Suppressor macrophage treated with lipopolysaccharide for 1 hour (primary cell): ENCODE results near the gene COPE.
"Not testable (repeated sequence)": the region's sequence is repeated elsewhere in the genome, so short reads cannot be mapped to it uniquely, and the experiment has no call there.

Source experiments
- DNase-seq, 3 donors: peaks; one replicate each; pipeline ENCODE4 v3.0.0-alpha.2; 2020 to 2022

The COPE gene

GRCh38 chr19:18940769-18941627 is 21.8 kb upstream of the COPE start, which contains the start of gene HOMER3:
HOMER3 (minus strand) TSS chr19:18941217; CDS start chr19:18938982, 2,235 bp downstream.
- peak; percentile 81 to 96 (median 90) for DNase-seq

GRCh38 chr19:18939922-18940768 is 21.0 kb upstream of the COPE start:
- DNase-seq, result peak; percentile 61 to 76 (median 61)

- DNase-seq, result no peak
These were observed 20.0 kb upstream of the COPE start for GRCh38 chr19:18939163-18939562.

- no peak for DNase-seq
These were observed 14.1 kb upstream of the COPE start for GRCh38 chr19:18933297-18933696.

GRCh38 chr19:18932216-18932841 is 13.1 kb upstream of the COPE start:
- DNase-seq, result peak; percentile 82 to 97 (median 95)

GRCh38 chr19:18931316-18932162 is 12.4 kb upstream of the COPE start:
- no peak for DNase-seq

GRCh38 chr19:18929311-18929710 is 10.1 kb upstream of the COPE start:
- no peak for DNase-seq

GRCh38 chr19:18928018-18928805 is 9.0 kb upstream of the COPE start:
- no peak for DNase-seq

GRCh38 chr19:18924684-18925213 is 5.6 kb upstream of the COPE start:
- no peak for DNase-seq

- no peak for DNase-seq
These were observed 3.2 kb upstream of the COPE start for GRCh38 chr19:18922228-18922985.

- no peak for DNase-seq
These were observed 2.4 kb upstream of the COPE start for GRCh38 chr19:18921593-18921992.

GRCh38 chr19:18920400-18920799 is 1.2 kb upstream of the COPE start:
- DNase-seq, result no peak

GRCh38 chr19:18919900-18920214 is 670 bp upstream of the COPE start:
- peak in 1 of 3 donors; percentile 12 for DNase-seq

- DNase-seq, result not testable (repeated sequence)
These were observed 1.6 kb downstream of the COPE start for GRCh38 chr19:18917593-18917992.

- DNase-seq, result peak; percentile 58 to 66 (median 65)
These were observed 3.5 kb downstream of the COPE start for GRCh38 chr19:18915639-18916038.

GRCh38 chr19:18913466-18913865 is 5.7 kb downstream of the COPE start:
- DNase-seq, result no peak

- DNase-seq, result no peak
These were observed 6.3 kb downstream of the COPE start for GRCh38 chr19:18912933-18913332.

- no peak for DNase-seq
These were observed 8.3 kb downstream of the COPE start for GRCh38 chr19:18910801-18911436.

- DNase-seq, result no peak
These were observed 9.2 kb downstream of the COPE start for GRCh38 chr19:18910010-18910409.
